SK-N-SH treated with all-trans-retinoic acid at 6 μM for 48 hours (cell line): ENCODE results near the gene MTA1.

ENCODE experiments used
- ATAC-seq: fragments of 200-7000 bp; cut with Tn5 transposase; 3 replicates; pipeline ENCODE4 v1.9.1; 2020; ENCODE audit warnings: mild to moderate bottlenecking, moderate library complexity
- ARNTL ChIP-seq: fragments of 450-650 bp; formaldehyde crosslinking; IDR thresholded peaks from 2 replicates; pipeline ENCODE4 v1.5.0; 2020; ENCODE audit warnings: low read depth, mild to moderate bottlenecking, moderate library complexity, borderline replicate concordance
- BACH2 ChIP-seq: fragments of 250-450 bp; sonication (Bioruptor Pico); IDR thresholded peaks from 2 replicates; pipeline ENCODE4 v1.9.0; 2021; ENCODE audit warnings: mild to moderate bottlenecking, borderline replicate concordance
- CREB5 ChIP-seq: fragments of 250-450 bp; sonication (Bioruptor Pico); IDR thresholded peaks from 2 replicates; pipeline ENCODE4 v1.5.1; 2020; ENCODE audit warnings: low read depth, mild to moderate bottlenecking, moderate library complexity
- CSDC2 ChIP-seq: fragments of 250-450 bp; sonication (Bioruptor Pico); IDR thresholded peaks from 2 replicates; pipeline ENCODE4 v1.5.0; 2020; ENCODE audit warnings: mild to moderate bottlenecking, moderate library complexity
- CSRNP3 ChIP-seq: fragments of 250-450 bp; sonication (Bioruptor Pico); IDR thresholded peaks from 2 replicates; pipeline ENCODE4 v1.5.1; 2021; ENCODE audit warnings: mild to moderate bottlenecking, moderate library complexity
- GLIS3 ChIP-seq: fragments of 250-450 bp; sonication (Bioruptor Pico); IDR thresholded peaks from 2 replicates; pipeline ENCODE4 v1.5.0; 2020; ENCODE audit warnings: mild to moderate bottlenecking, moderate library complexity
- ISL1 ChIP-seq: fragments of 250-450 bp; sonication (Bioruptor Pico); IDR thresholded peaks from 2 replicates; pipeline ENCODE4 v2.1.2; 2022; ENCODE audit warnings: mild to moderate bottlenecking, moderate library complexity
- OSR1 ChIP-seq: fragments of 250-450 bp; sonication (Bioruptor Pico); IDR thresholded peaks from 2 replicates; pipeline ENCODE4 v1.8.0; 2022; ENCODE audit warnings: moderate library complexity, mild to moderate bottlenecking, inconsistent platforms
- PATZ1 ChIP-seq: fragments of 250-450 bp; sonication (Bioruptor Pico); IDR thresholded peaks from 2 replicates; pipeline ENCODE4 v1.8.0; 2020; ENCODE audit warnings: mild to moderate bottlenecking, moderate library complexity, borderline replicate concordance
- POU6F1 ChIP-seq: fragments of 250-450 bp; sonication (Bioruptor Pico); IDR thresholded peaks from 2 replicates; pipeline ENCODE4 v1.8.0; 2021; ENCODE audit warnings: low read depth, mild to moderate bottlenecking, moderate library complexity, borderline replicate concordance
- PPARA ChIP-seq: fragments of 250-450 bp; sonication (Bioruptor Pico); IDR thresholded peaks from 2 replicates; pipeline ENCODE4 v1.5.0; 2020; ENCODE audit warnings: mild to moderate bottlenecking, borderline replicate concordance
- RARB ChIP-seq: fragments of 250-450 bp; sonication (Bioruptor Pico); IDR thresholded peaks from 2 replicates; pipeline ENCODE4 v1.8.0; 2021; ENCODE audit warnings: mild to moderate bottlenecking, moderate library complexity
- SNAI2 ChIP-seq: fragments of 250-450 bp; sonication (Bioruptor Pico); IDR thresholded peaks from 2 replicates; pipeline ENCODE4 v1.5.0; 2020; ENCODE audit warnings: mild to moderate bottlenecking, moderate library complexity
- TCF4 ChIP-seq: fragments of 250-450 bp; sonication (Bioruptor Pico); IDR thresholded peaks from 2 replicates; pipeline ENCODE4 v1.8.0; 2021; ENCODE audit warnings: mild to moderate bottlenecking, moderate library complexity, borderline replicate concordance
- TOX ChIP-seq: fragments of 250-450 bp; sonication (Bioruptor Pico); IDR thresholded peaks from 2 replicates; pipeline ENCODE4 v1.8.0; 2021; ENCODE audit warnings: mild to moderate bottlenecking, moderate library complexity, borderline replicate concordance
- TSHZ2 ChIP-seq: fragments of 250-450 bp; sonication (Bioruptor Pico); IDR thresholded peaks from 2 replicates; pipeline ENCODE4 v1.5.0; 2020; ENCODE audit warnings: mild to moderate bottlenecking, moderate library complexity
- ZFP3 ChIP-seq: fragments of 250-450 bp; sonication (Bioruptor Pico); IDR thresholded peaks from 2 replicates; pipeline ENCODE4 v1.5.0; 2020; ENCODE audit warnings: mild to moderate bottlenecking, moderate library complexity
- ZFP30 ChIP-seq: fragments of 450-650 bp; formaldehyde crosslinking; IDR thresholded peaks from 2 replicates; pipeline ENCODE4 v1.5.0; 2022; ENCODE audit warnings: mild to moderate bottlenecking, moderate library complexity
- ZNF565 ChIP-seq: fragments of 450-650 bp; formaldehyde crosslinking; conservative IDR thresholded peaks from 2 replicates; pipeline ENCODE4 v1.5.0; 2020; ENCODE audit warnings: low read depth, mild to moderate bottlenecking, moderate library complexity

MTA1 gene

GRCh38 chr14:105388976-105389375, 30.7 kb upstream of the MTA1 start:
- no peak for ATAC-seq

GRCh38 chr14:105389534-105389933, 30.1 kb upstream of the MTA1 start:
- TF ChIP-seq RARB (CRISPR knock-in tag): no peak
- TF ChIP-seq ISL1 (CRISPR knock-in tag): no peak
- no peak for TF ChIP-seq ZFP30
- no peak for TF ChIP-seq TOX
- TF ChIP-seq CREB5: no peak
- TF ChIP-seq OSR1: no peak
- TF ChIP-seq ARNTL (CRISPR knock-in tag): no peak
- no peak for TF ChIP-seq GLIS3 (CRISPR knock-in tag)
- no peak for TF ChIP-seq PPARA (CRISPR knock-in tag)
- no peak for TF ChIP-seq POU6F1 (CRISPR knock-in tag)
- ATAC-seq: no peak

More at GRCh38 chr14:105388976-105389375, 30.7 kb upstream of the MTA1 start:
- TF ChIP-seq PATZ1 (CRISPR knock-in tag): no peak
- no peak for TF ChIP-seq POU6F1 (CRISPR knock-in tag)
- TF ChIP-seq BACH2: no peak
- no peak for TF ChIP-seq ZFP3 (CRISPR knock-in tag)
- TF ChIP-seq OSR1: no peak
- TF ChIP-seq ZNF565 (CRISPR knock-in tag): no peak
- no peak for TF ChIP-seq CSRNP3 (CRISPR knock-in tag)
- no peak for TF ChIP-seq GLIS3 (CRISPR knock-in tag)
- TF ChIP-seq ARNTL (CRISPR knock-in tag): no peak
- TF ChIP-seq TCF4: no peak
- TF ChIP-seq CSDC2 (CRISPR knock-in tag): no peak
- no peak for TF ChIP-seq CREB5
- no peak for TF ChIP-seq ISL1 (CRISPR knock-in tag)
- no peak for TF ChIP-seq TSHZ2 (CRISPR knock-in tag)
- no peak for TF ChIP-seq SNAI2 (CRISPR knock-in tag)
